Measurements from ENCODE around the gene TARDBP.

DNA sequence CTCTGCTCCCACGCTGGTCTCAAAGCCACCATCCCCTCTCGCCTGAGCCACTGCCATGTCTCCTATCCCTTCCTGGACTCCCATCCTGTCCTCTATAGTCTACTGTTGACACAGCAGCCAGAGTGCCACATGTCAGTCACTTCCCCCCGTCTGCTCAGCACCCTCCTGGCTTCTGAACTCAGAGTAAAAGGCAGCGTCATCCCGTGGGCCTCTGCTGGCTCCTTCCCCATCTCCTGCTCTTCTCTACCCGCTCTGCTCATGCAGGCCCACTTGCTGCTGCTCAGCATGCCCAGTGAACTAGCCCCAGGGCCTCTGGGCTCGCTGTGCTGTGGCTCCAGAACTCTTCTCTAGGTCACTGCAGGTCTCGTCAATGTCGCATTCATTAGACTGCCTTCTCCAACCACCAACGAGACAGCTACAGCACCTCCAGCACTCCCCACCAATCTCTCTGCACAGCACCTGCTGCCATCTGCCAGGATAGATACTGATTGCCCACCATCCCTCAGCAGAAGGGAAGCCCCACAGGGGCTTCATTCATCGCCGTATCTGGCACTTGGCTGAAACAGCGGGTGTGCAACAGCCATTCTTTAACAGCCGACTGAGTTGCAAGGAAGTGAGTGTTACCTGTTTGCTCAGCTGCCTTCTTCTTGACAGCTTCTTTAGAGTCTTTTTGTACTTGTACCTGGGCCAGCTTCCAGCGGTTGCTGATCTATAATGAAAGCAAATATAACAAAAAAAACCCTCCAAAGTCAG, 59.2 kb downstream of the TARDBP start:
- TF ChIP-seq EZH2 (IDR thresholded peaks at IDR 0.05; ENCODE audit: borderline replicate concordance, insufficient read depth, low read depth, low read length, poor library complexity, severe bottlenecking) = no peak
- TF ChIP-seq, protein P1, sequence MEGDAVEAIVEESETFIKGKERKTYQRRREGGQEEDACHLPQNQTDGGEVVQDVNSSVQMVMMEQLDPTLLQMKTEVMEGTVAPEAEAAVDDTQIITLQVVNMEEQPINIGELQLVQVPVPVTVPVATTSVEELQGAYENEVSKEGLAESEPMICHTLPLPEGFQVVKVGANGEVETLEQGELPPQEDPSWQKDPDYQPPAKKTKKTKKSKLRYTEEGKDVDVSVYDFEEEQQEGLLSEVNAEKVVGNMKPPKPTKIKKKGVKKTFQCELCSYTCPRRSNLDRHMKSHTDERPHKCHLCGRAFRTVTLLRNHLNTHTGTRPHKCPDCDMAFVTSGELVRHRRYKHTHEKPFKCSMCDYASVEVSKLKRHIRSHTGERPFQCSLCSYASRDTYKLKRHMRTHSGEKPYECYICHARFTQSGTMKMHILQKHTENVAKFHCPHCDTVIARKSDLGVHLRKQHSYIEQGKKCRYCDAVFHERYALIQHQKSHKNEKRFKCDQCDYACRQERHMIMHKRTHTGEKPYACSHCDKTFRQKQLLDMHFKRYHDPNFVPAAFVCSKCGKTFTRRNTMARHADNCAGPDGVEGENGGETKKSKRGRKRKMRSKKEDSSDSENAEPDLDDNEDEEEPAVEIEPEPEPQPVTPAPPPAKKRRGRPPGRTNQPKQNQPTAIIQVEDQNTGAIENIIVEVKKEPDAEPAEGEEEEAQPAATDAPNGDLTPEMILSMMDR (IDR thresholded peaks at IDR 0.05) = no peak
